ENCODE measurements around the gene TBC1D12. TPM values are rescaled to one million over a fixed set of nuclear protein-coding genes. Genes with fewer than 3 reads are reported as not detected.

Gene TBC1D12
- polyA plus RNA-seq, 1 donor from 2014 or later = 27.9 TPM

- no peaks in the 10 kb centered on the region for H4K20me1 ChIP-seq (ENCODE audit: insufficient read depth)
- H3K36me3 ChIP-seq (ENCODE audit: insufficient read depth, low read length) = no peaks in the 10 kb centered on the region
- no peak overlapping the region for H3K4me2 ChIP-seq (ENCODE audit: low read length)
- H3K27ac ChIP-seq (ENCODE audit: low read length) = no peak overlapping the region
- H3F3A ChIP-seq (ENCODE audit: insufficient read depth, low read length, poor library complexity, severe bottlenecking) = peaks cover 6% of the 10 kb centered on the region
- H3K4me3 ChIP-seq (ENCODE audit: low read length) = no peak overlapping the region
- TF ChIP-seq MXI1 (conservative IDR thresholded peaks at IDR 0.05; ENCODE audit: poor library complexity, severe bottlenecking) (no peak), CTCF (IDR thresholded peaks at IDR 0.05; ENCODE audit: poor library complexity, severe bottlenecking) (no peak), EP300 (conservative IDR thresholded peaks at IDR 0.05; ENCODE audit: poor library complexity, severe bottlenecking) (no peak), SMC3 (conservative IDR thresholded peaks at IDR 0.05; ENCODE audit: poor library complexity) (no peak), REST (IDR thresholded peaks at IDR 0.05; ENCODE audit: borderline replicate concordance) (no peak), RAD21 (conservative IDR thresholded peaks at IDR 0.05) (no peak), EZH2 (IDR thresholded peaks at IDR 0.05; ENCODE audit: borderline replicate concordance, insufficient read depth, low read length, poor library complexity, severe bottlenecking) (no peak), POLR2AphosphoS5 (IDR thresholded peaks at IDR 0.05) (no peak), TAF1 (IDR thresholded peaks at IDR 0.05; ENCODE audit: low read depth) (no peak)
- H3K79me2 ChIP-seq (replicated peaks; ENCODE audit: insufficient read depth, low read length) = peaks cover 46% of the 10 kb centered on the region
- no peak overlapping the region for H3K9ac ChIP-seq (ENCODE audit: low read length)
- H2AFZ ChIP-seq (ENCODE audit: low read depth, low read length) = no peak overlapping the region
- no peaks in the 10 kb centered on the region for H3K27me3 ChIP-seq (ENCODE audit: insufficient read depth, low read depth, low read length)
- no peaks in the 10 kb centered on the region for H3K9me2 ChIP-seq (ENCODE audit: insufficient read depth, low read length)
- no peaks in the 10 kb centered on the region for H3K9me3 ChIP-seq (ENCODE audit: low read length)
Observed at GRCh38 chr10:94407668-94408067, 5.3 kb downstream of the TBC1D12 start.

GRCh38 chr10:94409021-94409657 lies 6.8 kb downstream of the TBC1D12 start:
- no peak for TF ChIP-seq REST (IDR thresholded peaks at IDR 0.05; ENCODE audit: borderline replicate concordance)
- no peak for TF ChIP-seq CTCF (IDR thresholded peaks at IDR 0.05; ENCODE audit: poor library complexity, severe bottlenecking)
- TF ChIP-seq RAD21 (conservative IDR thresholded peaks at IDR 0.05) = no peak
- no peak for TF ChIP-seq SMC3 (conservative IDR thresholded peaks at IDR 0.05; ENCODE audit: poor library complexity)
- no peak for TF ChIP-seq POLR2AphosphoS5 (IDR thresholded peaks at IDR 0.05)
- no peak for TF ChIP-seq MXI1 (conservative IDR thresholded peaks at IDR 0.05; ENCODE audit: poor library complexity, severe bottlenecking)
- no peak for TF ChIP-seq TAF1 (IDR thresholded peaks at IDR 0.05; ENCODE audit: low read depth)
- TF ChIP-seq EP300 (conservative IDR thresholded peaks at IDR 0.05; ENCODE audit: poor library complexity, severe bottlenecking) = no peak
- no peak for TF ChIP-seq EZH2 (IDR thresholded peaks at IDR 0.05; ENCODE audit: borderline replicate concordance, insufficient read depth, low read length, poor library complexity, severe bottlenecking)
- H4K20me1 ChIP-seq (ENCODE audit: insufficient read depth) = no peaks in the 10 kb centered on the region
- no peak overlapping the region for H2AFZ ChIP-seq (ENCODE audit: low read depth, low read length)
- no peaks in the 10 kb centered on the region for H3K9me2 ChIP-seq (ENCODE audit: insufficient read depth, low read length)
- no peaks in the 10 kb centered on the region for H3K27me3 ChIP-seq (ENCODE audit: insufficient read depth, low read depth, low read length)
- no peaks in the 10 kb centered on the region for H3K9me3 ChIP-seq (ENCODE audit: low read length)
- H3K9ac ChIP-seq (ENCODE audit: low read length) = no peak overlapping the region
- H3F3A ChIP-seq (ENCODE audit: insufficient read depth, low read length, poor library complexity, severe bottlenecking) = no peaks in the 10 kb centered on the region
- H3K27ac ChIP-seq (ENCODE audit: low read length) = no peak overlapping the region
- H3K36me3 ChIP-seq (ENCODE audit: insufficient read depth, low read length) = no peaks in the 10 kb centered on the region
- peaks cover 40% of the 10 kb centered on the region for H3K79me2 ChIP-seq (replicated peaks; ENCODE audit: insufficient read depth, low read length)
- H3K4me2 ChIP-seq (ENCODE audit: low read length) = no peak overlapping the region
- no peak overlapping the region for H3K4me3 ChIP-seq (ENCODE audit: low read length)
